Epithelial cell of esophagus (primary cell): ENCODE measurements around the gene MEF2A.
"Not testable (repeated sequence)": the region's sequence is repeated elsewhere in the genome, so short reads cannot be mapped to it uniquely, and the experiment has no call there.

ENCODE experiments used
- DNase-seq: peaks from one replicate; pipeline ENCODE4 v3.0.0; 2010; ENCODE audit warnings: low read depth
- H3K4me3 ChIP-seq: 2 replicates; pipeline ENCODE4 v1.5.1; 2011; ENCODE audit warnings: mild to moderate bottlenecking, low read length, control low read depth
- CTCF ChIP-seq: IDR thresholded peaks from 2 replicates; pipeline ENCODE4 v1.5.1; 2011; ENCODE audit warnings: low read depth, mild to moderate bottlenecking, low read length, control low read depth, inconsistent platforms; ENCODE audit not compliant: insufficient read depth; ENCODE audit errors: missing control alignments

The MEF2A gene

GRCh38 chr15:99656205-99656604 is 90.4 kb downstream of the MEF2A start:
- H3K4me3 ChIP-seq, result no peak overlapping the region
- TF ChIP-seq CTCF, result no peak
- DNase-seq, result no peak

GRCh38 chr15:99657996-99658395 is 92.2 kb downstream of the MEF2A start:
- DNase-seq, result no peak
- H3K4me3 ChIP-seq, result no peak overlapping the region
- no peak for TF ChIP-seq CTCF

GRCh38 chr15:99662903-99663302 is 97.1 kb downstream of the MEF2A start:
- no peak for TF ChIP-seq CTCF
- no peak for DNase-seq
- H3K4me3 ChIP-seq, result no peak overlapping the region

- not testable (repeated sequence) for H3K4me3 ChIP-seq, DNase-seq
These were observed 100.3 kb downstream of the MEF2A start for GRCh38 chr15:99666073-99666472.

- no peak overlapping the region for H3K4me3 ChIP-seq
- no peak for DNase-seq
- TF ChIP-seq CTCF, result no peak
These were observed 102.9 kb downstream of the MEF2A start for GRCh38 chr15:99668533-99669182.

- TF ChIP-seq CTCF, result no peak
- no peak overlapping the region for H3K4me3 ChIP-seq
- no peak for DNase-seq
These were observed 103.5 kb downstream of the MEF2A start for GRCh38 chr15:99669250-99669649.

GRCh38 chr15:99671926-99672635 is 106.3 kb downstream of the MEF2A start:
- no peak for DNase-seq
- no peak overlapping the region for H3K4me3 ChIP-seq
- no peak for TF ChIP-seq CTCF
